Spinal cord (tissue), 4 donors: Measurements from ENCODE around the gene IRAK3. TPM values are rescaled to one million over a fixed set of nuclear protein-coding genes. Genes with fewer than 3 reads are reported as not detected.

Experiments
- polyA plus RNA-seq, 2 donors: library from polyadenylated mRNA; unstranded; fragments of 120-200 nt; gene quantifications; one replicate each; pipeline ENCODE4 v1.2.1, GENCODE V29; 2013; ENCODE audit not compliant: insufficient read length in 2 of 2
- total RNA-seq, 2 donors: library from RNA; depleted of rRNA in 1 of 2; stranded (reverse); fragments of 120-200 nt in 1 of 2; fragments of >200 nt in 1 of 2; gene quantifications; one replicate each; pipeline versions ENCODE4 v1.2.3 to v1.2.4, GENCODE V29; 2013 to 2014

Gene IRAK3
- total and polyA plus RNA-seq, 4 donors: 3.1 to 11.4 (median 4.2) TPM

Other genes with a start within 250 kb of the IRAK3 start
- 10 to 100 TPM in 1 of 2 donors, 1 to 10 TPM in 1; 6.6 to 19.8 TPM for gene LLPH, start 58.5 kb upstream of the IRAK3 start, total RNA-seq
- 10 to 100 TPM; 18.6 to 28.1 TPM for gene LLPH, start 58.5 kb upstream of the IRAK3 start, polyA plus RNA-seq
- gene TMBIM4, start 19.2 kb upstream of the IRAK3 start, total RNA-seq: 100 to 1,000 TPM in 1 of 2 donors, 10 to 100 TPM in 1; 74.4 to 125 TPM
- gene TMBIM4, start 19.2 kb upstream of the IRAK3 start, polyA plus RNA-seq: 10 to 100 TPM; 89.1 to 94.6 TPM
- 1 to 10 TPM; 4.0 to 6.7 TPM for gene HELB, start 113.3 kb downstream of the IRAK3 start, total RNA-seq
- 1 to 10 TPM; 1.1 to 4.0 TPM for gene HELB, start 113.3 kb downstream of the IRAK3 start, polyA plus RNA-seq